SH-SY5Y (cell line): ENCODE measurements around the gene SPATS2L.

Experiments
- GATA2 ChIP-seq: IDR thresholded peaks from 2 replicates; pipeline ENCODE4 v1.6.1; 2011; ENCODE audit warnings: mild to moderate bottlenecking, low read depth, low read length
- GATA3 ChIP-seq: IDR thresholded peaks from 2 replicates; pipeline ENCODE4 v1.6.1; 2011; ENCODE audit warnings: low read depth, mild to moderate bottlenecking, low read length, moderate library complexity

DNA sequence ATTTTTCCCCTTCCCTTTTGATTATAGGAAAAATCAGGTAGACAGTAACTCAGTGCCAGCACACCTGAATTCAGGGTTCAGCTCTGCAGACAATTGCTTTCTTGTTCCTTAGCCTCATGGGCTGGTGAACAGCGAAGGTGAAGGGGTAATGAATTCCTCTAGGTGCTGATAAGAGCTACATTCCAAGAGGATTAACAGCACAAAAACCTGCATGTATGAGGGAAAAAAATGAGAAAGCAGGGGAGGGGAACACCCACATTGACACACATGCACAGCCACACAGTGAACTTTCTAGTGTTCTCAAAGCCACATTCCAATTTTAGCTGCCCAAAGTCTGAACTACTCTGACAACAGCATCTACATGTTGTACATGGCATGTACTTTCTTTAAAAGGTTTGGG, 46.1 kb downstream of the SPATS2L start:
- TF ChIP-seq GATA2 (no peak), GATA3 (no peak)
